NCI-H1105 (cell line): ENCODE results near the gene TTC7B.
A peak's percentile ranks its signal among the peaks of the same experiment; 100 is the strongest.

Source experiments
- DNase-seq: peaks from one replicate; lab custom pipeline; 2025; lab: John Stamatoyannopoulos, UW

Gene TTC7B

DNA sequence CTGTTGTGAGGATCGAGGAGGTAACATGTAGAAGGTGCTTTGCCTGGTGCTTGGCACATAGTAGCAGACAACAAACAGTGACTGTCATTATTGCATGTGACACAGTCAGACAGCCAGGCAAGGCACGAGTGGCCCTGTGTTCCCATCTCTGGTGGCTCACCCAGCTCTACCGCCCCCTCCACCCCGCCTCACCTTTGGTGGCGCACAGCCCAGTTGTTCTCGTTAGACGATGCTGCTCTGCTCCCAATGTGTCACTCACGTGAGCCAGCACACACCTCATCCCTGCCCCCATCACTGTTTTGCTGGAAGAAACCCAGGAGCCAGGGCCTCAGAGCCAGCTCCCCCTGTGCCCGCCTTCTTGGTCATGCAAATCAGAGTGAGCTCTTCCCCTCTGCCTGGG lies 306.1 kb downstream of the TTC7B start:
- DNase-seq = peak; percentile 86

DNA sequence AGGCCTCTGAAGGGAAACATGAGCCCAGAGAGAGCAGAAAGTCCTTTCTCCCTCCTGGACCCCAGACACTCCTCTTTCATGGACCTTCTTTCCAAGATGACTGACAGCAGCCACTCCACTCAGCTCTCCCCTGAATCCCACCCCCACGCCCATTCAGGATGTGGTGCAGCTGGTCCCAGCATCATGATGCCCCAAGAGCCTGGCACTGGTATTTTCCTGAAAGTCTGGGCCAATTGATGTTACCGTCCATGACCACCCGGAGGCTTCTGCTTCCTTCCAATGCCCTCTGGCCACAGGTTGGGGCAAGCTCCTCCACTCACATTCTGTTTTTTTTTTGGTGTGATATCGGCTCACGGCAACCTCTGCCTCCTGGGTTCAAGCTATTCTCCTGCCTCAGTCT lies 306.8 kb downstream of the TTC7B start:
- no peak for DNase-seq

DNA sequence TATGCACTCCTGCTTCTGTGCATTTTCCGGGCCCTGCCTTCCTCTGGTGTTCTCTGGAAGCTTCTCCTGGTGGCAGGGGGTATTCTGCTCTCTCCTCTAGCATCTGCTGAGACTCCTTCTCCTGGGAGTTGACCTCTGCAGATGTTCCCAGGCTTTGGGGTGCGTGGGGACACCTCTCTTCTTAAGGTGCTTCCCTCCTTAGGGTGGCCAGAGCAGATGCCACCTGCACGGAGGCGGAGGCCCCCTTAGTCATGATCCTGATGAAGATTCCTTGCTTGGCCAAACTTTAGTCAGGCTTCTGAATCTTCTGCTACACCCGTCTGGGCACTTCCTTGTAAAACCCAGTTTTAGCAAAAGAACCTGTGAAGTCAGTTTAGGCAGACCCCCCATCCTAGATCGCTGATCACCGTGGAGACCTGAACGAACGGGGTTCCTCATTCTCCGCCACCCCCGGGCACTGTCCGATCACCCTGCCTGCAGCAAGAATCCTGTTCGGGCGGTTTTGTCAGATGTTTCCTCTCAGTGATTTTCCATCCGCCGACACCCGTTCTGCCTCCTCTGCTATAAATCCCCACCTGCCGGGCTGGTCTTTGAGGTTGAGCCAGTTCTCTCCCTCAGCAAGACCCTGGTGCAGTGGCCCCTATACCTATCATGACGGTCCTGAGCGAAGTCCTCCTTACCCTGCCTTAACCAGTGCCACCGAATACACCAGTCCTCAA lies 307.5 kb downstream of the TTC7B start:
- no peak for DNase-seq

DNA sequence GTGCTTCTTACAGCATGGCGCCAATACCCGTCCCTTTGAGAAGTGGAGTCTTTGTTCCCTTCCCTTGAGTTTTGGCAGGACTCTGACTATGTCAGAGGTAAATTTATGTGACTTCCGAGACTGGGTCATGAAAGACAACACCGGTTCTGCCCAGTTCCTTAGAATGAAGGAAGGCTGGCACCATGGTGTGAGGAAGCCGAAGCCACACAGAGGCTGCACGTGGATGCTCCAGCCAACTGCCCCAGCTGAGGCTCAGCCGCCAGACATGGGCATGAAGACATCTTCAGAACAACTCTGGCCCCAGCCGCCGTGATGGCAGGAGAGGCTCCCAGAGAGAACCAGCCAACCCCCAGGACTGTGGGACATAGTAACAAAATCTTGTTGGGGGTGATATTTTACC lies 308.2 kb downstream of the TTC7B start:
- no peak for DNase-seq

DNA sequence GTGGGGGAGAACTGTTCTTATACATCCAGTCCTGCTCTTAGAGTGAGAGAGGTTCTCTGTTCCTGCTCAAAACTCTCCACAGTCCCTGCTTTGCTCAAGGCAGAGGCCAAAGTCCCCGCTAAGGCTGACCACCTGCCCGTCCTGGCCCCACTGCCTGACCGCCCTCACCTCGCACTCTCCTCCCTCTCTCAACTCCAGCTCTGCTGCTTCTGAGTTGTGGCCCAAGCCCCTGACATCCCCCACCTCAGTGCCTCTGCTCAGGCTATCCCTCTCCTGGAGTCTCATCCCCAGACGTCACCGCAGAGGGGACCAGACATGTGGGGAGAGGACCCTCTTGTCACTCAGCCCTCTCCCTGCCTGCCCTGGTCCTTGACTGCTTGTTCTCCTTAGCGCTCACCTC lies 308.8 kb downstream of the TTC7B start:
- DNase-seq = no peak

DNA sequence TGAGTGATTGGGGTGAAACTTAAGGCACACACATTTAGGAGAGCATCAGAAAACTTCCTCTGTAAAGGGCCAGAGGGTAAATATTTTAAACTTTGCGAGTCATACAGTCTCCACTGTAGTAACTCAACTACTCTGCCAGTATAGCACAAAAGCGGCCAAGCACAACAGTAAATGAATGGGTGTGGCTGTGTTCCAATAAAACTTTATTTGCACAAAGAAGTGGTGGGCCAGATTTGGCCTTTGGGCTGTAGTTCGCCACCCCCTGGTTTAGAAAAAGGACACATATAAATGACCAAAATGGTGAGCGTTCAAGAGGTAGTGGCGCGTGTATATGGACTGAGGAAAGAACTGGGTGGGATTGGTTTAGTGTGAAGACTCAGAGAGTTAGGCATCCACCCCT lies 309.5 kb downstream of the TTC7B start:
- no peak for DNase-seq

DNA sequence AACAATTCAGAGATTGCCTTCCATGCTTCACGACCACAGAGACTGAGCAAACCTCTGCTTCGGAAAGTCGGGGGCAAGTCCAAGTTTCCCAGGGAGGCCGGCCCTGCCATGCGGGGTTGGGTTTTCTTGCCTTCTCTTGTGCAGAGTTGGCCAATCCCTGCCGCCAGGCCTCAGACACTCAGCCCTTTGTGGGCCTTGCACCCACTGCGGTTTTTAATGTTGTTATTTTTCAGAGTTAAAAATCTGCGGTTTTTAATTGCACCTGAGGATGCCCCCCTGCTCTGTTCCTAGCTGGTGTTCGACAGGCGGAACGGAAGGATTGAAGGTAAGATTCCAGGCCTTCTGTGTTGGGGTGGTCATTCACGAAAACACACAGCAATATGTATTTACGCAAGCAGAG lies 310.7 kb downstream of the TTC7B start:
- DNase-seq = no peak

DNA sequence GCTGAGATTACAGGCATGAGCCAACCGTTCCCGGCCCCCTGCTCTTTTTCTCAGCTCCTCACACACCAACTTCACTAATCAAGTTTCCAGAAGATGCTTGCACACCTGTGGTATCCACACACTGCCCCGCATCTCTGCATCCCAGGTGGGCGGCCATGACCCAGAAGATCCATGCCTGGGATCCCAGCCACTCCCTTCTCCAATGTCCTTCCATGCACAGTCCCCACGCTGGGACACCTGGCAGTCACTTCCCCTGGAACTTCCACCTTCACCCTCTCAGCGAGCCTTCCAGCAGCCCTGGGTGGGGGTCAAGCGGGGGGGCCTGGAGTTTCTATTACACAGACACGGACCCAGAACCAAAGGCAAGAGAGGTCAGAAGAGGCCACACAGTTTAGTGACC lies 311.6 kb downstream of the TTC7B start:
- DNase-seq = no peak

DNA sequence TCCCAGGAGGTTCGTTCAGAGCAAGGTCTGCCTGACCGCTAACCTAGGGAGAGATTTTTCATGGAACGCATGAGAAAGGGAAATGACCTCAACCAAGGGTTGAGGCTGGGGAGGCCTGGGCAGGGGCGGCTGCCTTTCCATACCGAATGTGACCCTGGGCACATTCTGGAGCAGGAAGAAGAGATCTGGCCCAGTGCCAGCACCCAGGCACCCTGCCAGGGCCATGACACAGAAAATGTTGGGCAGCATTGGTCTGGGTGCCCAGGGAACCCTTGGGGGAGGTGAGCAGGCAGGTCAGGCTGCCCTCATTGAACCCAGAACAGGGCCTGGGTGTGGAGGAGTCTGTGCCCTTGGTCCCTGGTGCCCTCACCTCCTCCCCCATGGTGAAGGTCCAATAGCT lies 312.6 kb downstream of the TTC7B start:
- peak; percentile 15 for DNase-seq

DNA sequence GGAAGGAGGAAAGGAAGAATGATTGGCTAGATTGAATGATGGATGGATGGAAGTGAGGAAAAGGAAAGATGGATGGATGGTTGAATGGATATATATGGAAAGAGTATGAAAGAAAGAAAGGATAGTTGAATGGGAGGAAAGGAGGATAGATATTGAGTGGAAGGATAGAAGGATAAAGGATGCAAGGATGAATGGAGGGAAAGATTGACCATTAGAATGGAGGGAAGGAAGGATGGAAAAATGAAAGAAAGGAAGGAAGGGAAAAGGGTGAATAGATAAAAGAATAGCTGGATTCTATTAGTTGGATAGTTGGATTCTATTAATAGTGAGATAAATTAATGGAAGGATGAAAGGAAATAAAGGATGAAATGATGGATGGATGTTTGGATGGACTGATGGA lies 313.5 kb downstream of the TTC7B start:
- no peak for DNase-seq

DNA sequence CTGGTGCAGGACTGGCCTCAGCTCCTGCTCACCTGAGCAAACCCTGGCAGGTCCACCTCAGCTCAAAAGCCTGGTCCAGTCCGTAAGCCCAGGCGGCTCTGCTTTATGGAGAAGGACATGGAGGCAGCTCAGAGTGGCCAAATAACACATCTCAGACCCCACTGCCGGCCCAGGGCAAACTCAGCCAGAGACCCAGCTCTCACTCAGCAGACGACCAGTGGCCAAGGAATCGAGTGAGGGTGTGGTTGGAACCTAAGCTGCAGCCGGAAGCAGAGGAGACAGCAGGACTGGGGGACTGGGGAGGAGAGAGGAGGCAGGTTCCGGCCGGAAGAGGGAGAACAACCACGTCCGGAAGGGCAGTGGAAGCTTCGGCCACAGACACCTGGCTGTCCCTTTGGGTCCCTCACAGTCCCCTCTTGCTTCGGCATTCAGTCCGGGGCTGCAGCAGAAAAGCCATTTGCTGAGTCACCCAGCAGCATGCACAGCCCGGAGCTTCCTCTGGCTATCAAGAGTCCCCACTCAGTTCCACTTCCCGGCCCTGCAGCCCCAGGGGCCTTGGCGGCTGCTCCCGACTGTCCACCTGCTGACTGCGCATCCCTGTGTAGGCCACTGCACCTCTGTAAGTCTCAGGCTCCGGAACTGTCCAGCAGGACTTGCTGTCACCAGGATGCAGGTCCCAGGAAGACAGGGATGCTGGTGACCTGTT lies 315.4 kb downstream of the TTC7B start:
- DNase-seq = no peak

DNA sequence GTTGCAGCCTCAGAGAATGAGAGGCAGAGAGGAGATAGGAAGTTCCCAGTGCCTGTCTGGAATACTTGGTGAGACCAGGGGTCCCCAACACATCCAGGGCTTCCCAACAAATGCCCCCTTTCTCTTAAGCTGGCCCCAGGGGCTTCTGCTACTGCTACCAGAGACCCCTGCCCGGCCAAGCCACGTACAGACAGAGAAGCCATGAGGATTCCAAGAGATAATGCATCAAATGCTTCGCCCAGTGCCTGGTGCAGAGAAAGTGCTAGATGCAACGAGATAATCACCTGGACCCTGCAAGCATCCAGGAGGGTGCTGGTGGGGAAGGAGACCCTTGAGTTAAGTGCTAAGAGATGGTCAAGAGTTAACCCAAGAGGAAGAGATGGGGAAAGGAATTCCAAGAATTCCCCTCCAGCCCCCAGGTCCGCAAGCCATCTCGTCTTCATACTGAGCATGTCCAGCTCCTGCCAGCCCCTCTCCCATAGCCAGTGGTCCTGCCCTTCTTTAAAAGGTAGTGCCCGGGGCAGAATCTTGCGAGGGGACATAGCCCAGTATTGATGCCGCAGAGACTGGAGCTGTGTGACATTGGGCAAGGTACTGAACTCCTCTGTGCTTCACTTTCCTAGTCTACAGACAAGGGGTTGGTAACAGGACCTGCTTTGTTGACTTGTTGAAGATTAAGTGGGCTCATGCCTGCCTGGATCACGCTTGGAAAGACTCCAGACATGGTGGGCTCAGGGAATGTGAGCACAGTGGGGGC lies 316.1 kb downstream of the TTC7B start:
- no peak for DNase-seq

DNA sequence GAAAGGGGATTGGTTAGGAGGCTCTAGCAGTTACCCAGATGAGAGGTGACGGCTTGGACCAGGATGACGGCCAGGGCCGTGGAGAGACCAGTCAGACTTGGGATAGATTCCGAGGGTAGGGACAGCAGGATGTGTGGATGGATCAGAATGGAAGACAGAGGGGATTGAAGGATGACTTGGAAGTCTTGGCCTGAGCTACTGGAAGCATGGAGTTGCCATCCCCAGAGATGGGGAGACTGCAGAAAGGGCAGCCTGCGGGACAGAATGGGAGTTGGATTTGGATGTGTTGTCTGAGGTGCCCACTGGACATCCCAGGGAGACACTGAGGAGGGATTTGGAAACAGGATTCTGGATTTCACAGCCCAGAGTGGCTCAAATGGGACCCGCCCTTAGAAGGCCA lies 317.1 kb downstream of the TTC7B start:
- no peak for DNase-seq

DNA sequence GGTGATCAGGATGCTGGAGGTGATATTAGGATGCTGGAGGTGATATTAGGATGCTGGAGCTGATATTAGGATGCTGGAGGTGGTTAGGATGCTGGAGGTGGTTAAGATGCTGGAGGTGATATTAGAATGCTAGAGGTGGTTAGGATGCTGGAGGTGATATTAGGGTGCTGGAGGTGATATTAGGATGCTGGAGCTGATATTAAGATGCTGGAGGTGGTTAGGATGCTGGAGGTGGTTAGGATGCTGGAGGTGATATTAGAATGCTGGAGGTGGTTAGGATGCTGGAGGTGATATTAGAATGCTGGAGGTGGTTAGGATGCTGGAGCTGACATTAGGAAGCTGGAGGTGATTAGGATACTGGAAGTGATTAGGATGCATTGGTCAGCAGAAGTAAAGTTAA lies 318.0 kb downstream of the TTC7B start:
- no peak for DNase-seq

DNA sequence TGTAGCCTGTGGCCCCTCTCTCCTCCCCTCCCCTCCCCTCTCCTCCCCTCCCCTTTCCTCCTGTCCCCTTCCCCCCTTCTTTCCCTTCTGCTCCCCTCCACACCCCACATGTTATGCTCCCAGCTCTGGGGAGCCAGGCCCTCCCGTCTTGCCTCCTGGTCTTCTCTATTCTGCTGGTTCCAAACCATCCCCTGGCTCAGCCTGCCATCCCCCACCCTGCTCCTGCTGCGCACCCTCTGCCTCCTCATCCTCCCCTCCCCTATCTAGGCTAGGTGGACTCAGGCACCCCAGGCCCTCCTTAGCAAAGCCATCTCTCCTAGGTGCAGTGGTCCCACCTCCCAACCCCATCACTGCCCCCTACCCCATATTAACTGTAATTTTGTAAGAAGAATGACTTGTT lies 319.9 kb downstream of the TTC7B start:
- DNase-seq = no peak

DNA sequence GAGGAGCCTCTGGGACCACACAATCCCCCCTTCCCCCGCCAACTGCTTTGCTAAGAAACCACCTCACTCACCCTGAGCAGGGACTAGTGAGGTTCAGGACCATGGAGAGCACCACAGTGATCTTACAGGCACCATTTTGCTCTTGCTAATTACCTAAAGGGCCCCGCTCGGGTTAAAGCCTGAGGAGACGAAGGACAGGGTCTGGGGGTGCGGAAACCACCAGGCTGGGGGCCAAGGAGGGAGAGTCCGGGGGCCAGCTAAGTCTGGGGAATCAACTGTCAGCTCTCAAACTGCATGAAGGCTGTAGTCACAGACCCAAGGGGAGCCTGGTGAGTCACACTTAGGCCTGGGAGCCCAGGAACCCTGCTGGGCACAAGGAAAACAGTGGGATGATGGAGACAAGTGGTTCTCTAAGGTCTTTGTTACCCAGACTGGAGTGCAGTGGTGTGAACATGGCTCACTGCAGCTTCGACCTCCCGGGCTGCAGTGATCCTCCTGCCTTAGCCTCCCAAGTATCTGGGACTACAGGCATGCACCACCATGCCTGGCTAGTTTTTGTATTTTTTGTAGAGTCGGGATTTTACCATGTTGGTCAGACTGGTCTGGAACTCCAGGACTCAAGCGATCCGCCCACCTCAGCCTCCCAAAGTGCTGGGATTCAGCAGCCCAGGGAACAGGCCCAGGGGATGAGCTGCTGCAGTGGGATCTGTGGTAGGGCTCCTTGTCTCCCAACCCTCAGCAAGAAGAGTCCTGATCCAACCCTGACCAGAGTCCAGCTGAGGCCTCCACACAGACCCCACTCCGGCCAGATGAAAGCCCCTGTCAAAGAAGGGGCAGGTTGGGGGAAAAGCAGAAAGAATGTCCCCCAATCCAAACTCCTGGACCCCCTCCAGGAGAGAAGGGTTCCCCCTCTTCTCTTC lies 320.6 kb downstream of the TTC7B start:
- no peak for DNase-seq

DNA sequence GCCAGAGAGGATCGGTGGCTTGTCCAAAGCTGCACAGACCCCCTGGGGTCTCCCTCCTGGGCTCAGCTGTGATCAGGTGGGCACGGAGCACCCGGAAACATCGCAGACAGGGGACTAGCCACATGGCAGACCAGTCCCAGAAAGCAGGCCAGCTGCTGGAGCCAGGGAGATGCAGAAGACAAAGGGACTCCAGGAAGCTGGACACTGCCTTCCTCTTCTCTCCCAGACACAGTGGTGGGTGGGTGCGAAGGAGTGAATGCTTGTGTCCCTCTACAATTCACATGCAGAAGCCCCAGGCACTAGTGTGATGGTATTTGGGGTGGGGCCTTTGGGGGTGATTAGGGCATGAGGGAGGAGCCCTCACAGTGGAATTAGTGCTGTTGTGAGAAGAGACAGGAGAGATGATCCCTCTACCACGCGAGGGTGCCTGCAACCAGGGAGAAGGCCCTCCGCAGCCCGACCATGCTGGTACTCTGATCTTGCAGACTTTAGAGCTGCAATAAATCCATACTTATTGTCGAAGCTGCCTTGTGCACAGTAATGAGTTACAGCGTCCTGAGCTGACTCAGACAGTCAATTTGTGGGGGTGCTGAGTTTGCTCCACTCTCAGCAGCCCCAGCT lies 324.2 kb downstream of the TTC7B start:
- DNase-seq = no peak

DNA sequence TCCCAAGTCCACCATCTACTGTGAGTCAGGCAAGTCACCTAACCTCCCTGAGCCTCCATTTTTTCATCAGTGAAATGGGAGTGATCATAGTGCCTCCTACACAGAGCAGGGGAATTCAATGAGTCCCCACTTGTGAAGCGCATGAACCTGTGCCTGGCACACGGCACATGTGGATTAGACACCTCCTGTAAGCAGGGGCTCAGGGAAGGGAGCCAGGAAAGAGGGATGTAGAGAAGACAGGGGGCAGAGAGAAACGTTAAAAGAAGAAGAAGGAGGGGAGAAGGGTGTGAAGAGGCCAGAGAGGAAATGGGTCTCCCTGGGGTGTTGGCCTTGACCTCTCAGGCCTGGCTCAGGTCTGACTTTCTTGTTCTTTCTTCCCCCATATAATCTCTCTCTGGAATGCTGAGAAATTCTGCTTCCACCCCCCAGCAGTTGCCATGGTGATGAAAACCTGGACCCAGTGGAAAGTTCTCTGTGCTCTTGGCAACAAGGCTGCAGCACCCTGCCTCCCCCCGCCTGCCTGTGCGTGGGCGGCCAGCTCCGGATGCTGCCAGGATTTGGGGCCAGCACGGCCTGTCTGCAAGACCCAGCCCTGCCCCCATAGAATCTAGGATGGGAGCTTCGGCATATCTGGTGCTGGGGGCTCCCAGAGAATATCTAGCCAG lies 324.9 kb downstream of the TTC7B start:
- DNase-seq = no peak

DNA sequence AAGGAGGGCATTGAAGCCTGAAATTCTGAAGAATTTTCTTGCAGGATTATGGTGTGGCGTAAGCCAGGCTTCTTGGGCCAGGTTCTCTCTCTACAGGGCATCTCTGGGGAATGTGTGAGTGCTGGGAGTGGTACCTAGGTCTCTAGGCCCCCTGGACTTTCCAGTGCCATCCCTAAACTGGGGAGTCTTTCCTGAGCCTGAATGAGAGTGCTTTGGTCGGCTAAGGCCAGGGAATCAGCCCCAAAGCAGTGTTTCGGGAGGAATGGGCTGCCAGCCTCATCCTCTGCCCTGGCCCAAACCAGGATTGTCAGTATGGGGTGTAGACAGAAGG lies 325.5 kb downstream of the TTC7B start:
- no peak for DNase-seq

DNA sequence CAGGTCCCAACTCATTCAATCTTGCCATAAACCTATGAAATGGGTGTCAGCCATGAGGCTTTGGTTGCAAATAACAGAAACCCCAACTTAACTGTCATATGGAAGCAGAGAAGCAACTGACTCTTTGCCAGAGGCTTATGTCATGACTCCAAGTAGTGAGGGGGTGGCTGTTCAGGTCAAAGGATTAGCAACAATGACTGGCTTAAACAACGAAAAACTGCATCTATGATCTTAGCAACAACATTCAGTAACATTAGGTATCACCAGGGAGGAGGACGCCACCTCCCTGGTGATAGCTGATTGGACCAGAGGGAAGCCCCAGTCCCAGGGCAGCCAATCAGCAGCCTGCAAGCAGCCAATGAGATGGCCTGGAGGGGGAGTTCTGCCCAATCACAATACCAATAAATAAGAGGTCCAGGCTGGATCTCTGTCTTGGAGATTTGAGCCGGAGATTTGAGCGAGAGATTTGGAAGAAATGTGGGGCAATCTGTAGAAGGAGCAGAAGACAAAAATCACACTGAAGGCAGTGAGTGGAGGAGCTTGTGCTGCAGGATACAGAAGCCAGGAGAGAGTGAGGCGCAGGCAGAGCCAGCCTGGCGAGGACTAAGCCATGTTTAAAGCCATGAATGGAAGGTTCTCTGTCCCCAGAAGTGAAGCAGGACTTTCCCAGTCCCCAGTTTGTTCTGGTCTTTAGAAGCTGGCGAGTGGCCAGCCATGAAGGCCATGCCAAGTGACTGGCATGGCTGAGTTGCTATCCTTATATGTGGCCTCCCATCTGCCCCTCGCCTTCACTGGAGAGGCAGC lies 326.1 kb downstream of the TTC7B start:
- no peak for DNase-seq
